Measurements from ENCODE around the gene MOV10L1.
"Not testable (repeated sequence)": the region's sequence is repeated elsewhere in the genome, so short reads cannot be mapped to it uniquely, and the experiment has no call there.

Gene MOV10L1

GRCh38 chr22:50192436-50193204 lies 102.8 kb downstream of the MOV10L1 start:
- no peak for DNase-seq

GRCh38 chr22:50193621-50194020 lies 103.8 kb downstream of the MOV10L1 start:
- no peak for DNase-seq

- DNase-seq = no peak
These were observed 104.4 kb downstream of the MOV10L1 start for GRCh38 chr22:50194037-50194805.

- no peak for DNase-seq
These were observed 106.5 kb downstream of the MOV10L1 start for GRCh38 chr22:50196256-50196655.

GRCh38 chr22:50197000-50197800 lies 107.4 kb downstream of the MOV10L1 start:
- DNase-seq = no peak

GRCh38 chr22:50197856-50198623 lies 108.2 kb downstream of the MOV10L1 start:
- DNase-seq = no peak

GRCh38 chr22:50198624-50199017 lies 108.8 kb downstream of the MOV10L1 start:
- DNase-seq = no peak

GRCh38 chr22:50199251-50199721 lies 109.5 kb downstream of the MOV10L1 start:
- no peak for DNase-seq

GRCh38 chr22:50199829-50200460 lies 110.1 kb downstream of the MOV10L1 start:
- DNase-seq = no peak

GRCh38 chr22:50200461-50201190 lies 110.8 kb downstream of the MOV10L1 start, which contains the start of gene SELENOO:
Gene SELENOO (plus strand): TSS chr22:50201011. CDS start chr22:50201037, 26 bp downstream.
- DNase-seq = peak; percentile 61

- no peak for DNase-seq
These were observed 111.7 kb downstream of the MOV10L1 start for GRCh38 chr22:50201191-50202129.

- DNase-seq = no peak
These were observed 112.4 kb downstream of the MOV10L1 start for GRCh38 chr22:50202130-50202666.

- no peak for DNase-seq
These were observed 113.5 kb downstream of the MOV10L1 start for GRCh38 chr22:50203288-50203687.

- DNase-seq = no peak
These were observed 114.8 kb downstream of the MOV10L1 start for GRCh38 chr22:50204571-50204970.

- not testable (repeated sequence) for DNase-seq
These were observed 115.2 kb downstream of the MOV10L1 start for GRCh38 chr22:50204998-50205397.

- DNase-seq = no peak
These were observed 116.2 kb downstream of the MOV10L1 start for GRCh38 chr22:50205781-50206569.

- no peak for DNase-seq
These were observed 116.8 kb downstream of the MOV10L1 start for GRCh38 chr22:50206599-50206998.

GRCh38 chr22:50207383-50208140 lies 117.8 kb downstream of the MOV10L1 start:
- no peak for DNase-seq
